Activated CD4-positive, alpha-beta memory T cell treated with anti-CD3 and anti-CD28 coated beads, Interleukin-2, amount 10 ng/mL, durations not matched to agents 7 days and 5 days (primary cell): Measurements from ENCODE around the gene PRDM16. TPM values are rescaled to one million over a fixed set of nuclear protein-coding genes. Genes with fewer than 3 reads are reported as not detected.

Experiments
- CTCF ChIA-PET: fragments of 350-600 bp; sonication (Branson Sonifier 250); formaldehyde crosslinking; loops from one replicate; lab custom pipeline; 2021; ENCODE audit warnings: antibody characterized with exemption, inconsistent platforms; lab: Charles Lee
- POLR2A ChIA-PET: fragments of 350-600 bp; sonication (Branson Sonifier 250); formaldehyde crosslinking; loops from one replicate; lab custom pipeline; 2021; ENCODE audit warnings: antibody characterized with exemption; lab: Charles Lee
- DNase-seq: peaks from one replicate; pipeline ENCODE4 v3.0.0-alpha.2; 2020
- H3K27ac Mint-ChIP-seq: one replicate; pipeline ENCODE4 v1.8.0; 2021; ENCODE audit warnings: mild to moderate bottlenecking, mixed read lengths
- H3K27me3 Mint-ChIP-seq: one replicate; pipeline ENCODE4 v1.8.0; 2021; ENCODE audit warnings: mixed read lengths
- H3K36me3 Mint-ChIP-seq: one replicate; pipeline ENCODE4 v1.8.0; 2021; ENCODE audit warnings: low read depth, mixed read lengths
- H3K4me1 Mint-ChIP-seq: one replicate; pipeline ENCODE4 v1.8.0; 2021; ENCODE audit warnings: mixed read lengths
- H3K4me3 Mint-ChIP-seq: one replicate; pipeline ENCODE4 v1.8.0; 2021; ENCODE audit warnings: mild to moderate bottlenecking, mixed read lengths
- H3K9me3 Mint-ChIP-seq: one replicate; pipeline ENCODE4 v1.8.0; 2021; ENCODE audit warnings: mixed read lengths
- total RNA-seq, 2 experiments: library from RNA; stranded (reverse); gene quantifications; one replicate each; pipeline ENCODE4 v1.2.3, GENCODE V29; 2021

PRDM16 gene
- under 1 TPM; 0.03 to 0.20 TPM for total RNA-seq

DNA sequence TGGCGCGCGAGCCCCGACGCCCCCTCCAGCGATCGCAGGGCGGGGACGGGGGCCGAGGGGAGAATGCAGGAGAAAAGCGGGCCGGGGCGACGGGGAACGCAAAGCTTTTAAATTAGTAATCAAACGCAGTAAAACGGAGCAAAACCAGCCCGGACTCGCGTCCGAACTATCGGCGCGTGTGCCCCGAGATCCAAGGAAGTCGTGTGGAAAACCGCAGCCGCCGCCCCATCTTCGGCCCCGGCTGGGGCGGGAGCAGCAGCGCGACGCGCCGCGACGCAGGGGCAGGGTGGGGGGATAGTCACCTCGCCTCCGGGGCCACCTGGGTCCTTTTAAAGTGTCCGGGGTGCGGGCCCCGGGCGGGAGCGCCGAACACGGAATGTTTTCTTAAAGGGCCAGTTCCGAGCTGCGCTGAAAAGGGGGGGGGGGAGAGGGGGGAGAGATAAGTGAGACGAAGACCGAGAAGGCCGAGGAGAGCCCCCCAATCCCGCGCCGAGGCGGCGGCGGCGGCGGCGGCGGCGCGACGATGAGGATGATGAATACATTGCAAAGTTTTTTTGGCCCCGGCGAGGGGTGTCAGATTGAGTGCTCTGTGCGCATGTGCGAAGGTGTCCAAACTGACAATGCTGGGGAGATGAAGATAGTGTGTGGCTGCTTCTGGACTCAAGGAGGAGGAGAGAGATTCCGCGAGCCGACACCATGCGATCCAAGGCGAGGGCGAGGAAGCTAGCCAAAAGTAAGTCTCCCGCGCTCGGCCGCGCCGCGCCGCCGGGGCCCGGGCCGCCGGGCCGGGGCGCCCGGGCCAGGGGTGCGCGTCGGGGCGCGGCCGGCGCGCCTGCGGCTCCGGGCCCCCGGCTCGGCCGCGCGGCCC lies at the start of gene PRDM16:
TSS of gene PRDM16 (plus strand) at position 640 of the 868 bp plus-strand sequence. CDS start at position 697, 57 bp downstream.
- no peaks in the 10 kb centered on the region for H3K36me3 Mint-ChIP-seq
- no peaks in the 10 kb centered on the region for H3K9me3 Mint-ChIP-seq
- H3K4me3 Mint-ChIP-seq = peak within 1 kb of the TSS; percentile 69
- POLR2A ChIA-PET = no interaction called here
- peaks cover 2% of the 10 kb centered on the region for H3K4me1 Mint-ChIP-seq
- peaks cover 28% of the 10 kb centered on the region for H3K27me3 Mint-ChIP-seq
- H3K27ac Mint-ChIP-seq = no peak within 1 kb of the TSS
- CTCF ChIA-PET = no interaction called here
- no peak for DNase-seq

DNA sequence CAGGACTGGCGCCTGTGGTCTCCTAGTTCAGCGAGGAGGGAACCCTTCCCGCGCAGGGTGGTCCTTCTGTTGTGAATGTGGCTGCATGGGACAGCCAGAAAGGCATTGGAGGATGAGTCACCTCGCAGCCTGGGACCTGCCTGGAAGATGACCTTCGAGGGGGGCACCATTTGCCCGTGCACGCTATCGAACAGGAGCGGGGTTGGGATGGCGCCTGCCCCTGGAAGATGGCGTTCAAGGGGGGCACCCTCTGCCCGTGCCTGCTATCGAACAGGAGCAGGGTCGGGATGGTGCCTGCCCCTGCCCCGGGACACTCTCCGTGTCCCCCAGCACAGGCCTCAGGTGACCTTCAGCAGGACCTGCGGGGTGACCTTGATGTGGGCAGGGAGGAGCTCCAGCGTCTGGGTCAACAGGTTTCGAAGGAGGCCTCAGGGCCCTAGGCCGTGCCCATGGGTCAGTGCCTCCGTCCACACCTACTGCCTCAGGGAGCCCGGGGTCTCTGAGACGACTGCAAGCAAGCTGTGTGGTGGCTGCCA lies 49.4 kb upstream of the PRDM16 start:
- ChIA-PET POLR2A (no interaction called here), CTCF (no interaction called here)
- no peak overlapping the region for H3K4me3 Mint-ChIP-seq
- no peaks in the 10 kb centered on the region for H3K36me3 Mint-ChIP-seq
- H3K9me3 Mint-ChIP-seq = no peaks in the 10 kb centered on the region
- H3K4me1 Mint-ChIP-seq = no peaks in the 10 kb centered on the region
- no peaks in the 10 kb centered on the region for H3K27me3 Mint-ChIP-seq
- no peak for DNase-seq
- no peak overlapping the region for H3K27ac Mint-ChIP-seq

DNA sequence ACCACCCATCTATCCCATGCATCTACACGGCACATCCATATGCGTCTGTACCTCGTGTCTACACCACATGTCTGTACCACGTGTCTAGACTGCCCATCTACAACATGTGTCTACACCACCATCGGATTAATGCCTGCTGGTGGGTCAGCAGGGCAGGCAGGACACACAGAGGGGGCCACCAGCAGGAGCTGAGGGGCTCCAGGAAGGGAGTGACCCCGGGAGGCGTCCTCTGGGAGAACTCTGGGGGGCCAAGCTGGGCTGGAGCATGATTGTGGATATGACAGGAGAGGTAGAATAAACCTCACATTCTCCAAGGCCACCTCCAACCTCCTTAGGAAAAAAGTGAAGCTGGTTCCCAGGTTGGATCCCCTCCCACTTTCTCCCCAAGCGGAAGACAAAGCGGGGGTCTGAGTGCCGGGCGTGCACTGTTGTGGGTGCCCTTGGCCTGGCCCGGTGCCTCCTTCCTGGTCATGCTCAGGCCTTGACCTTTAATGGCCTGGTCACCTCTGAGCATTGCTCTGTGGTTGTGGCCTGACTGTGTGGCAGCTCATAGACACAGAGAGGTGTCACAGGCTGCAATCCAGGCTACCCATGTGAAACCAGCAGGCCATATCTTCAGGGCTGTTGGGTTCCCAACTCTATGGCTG lies 48.6 kb upstream of the PRDM16 start:
- no peak for DNase-seq
- no peaks in the 10 kb centered on the region for H3K9me3 Mint-ChIP-seq
- no peaks in the 10 kb centered on the region for H3K36me3 Mint-ChIP-seq
- ChIA-PET CTCF (no interaction called here), POLR2A (no interaction called here)
- no peak overlapping the region for H3K4me3 Mint-ChIP-seq
- H3K27me3 Mint-ChIP-seq = no peaks in the 10 kb centered on the region
- H3K27ac Mint-ChIP-seq = no peak overlapping the region
- H3K4me1 Mint-ChIP-seq = no peaks in the 10 kb centered on the region

DNA sequence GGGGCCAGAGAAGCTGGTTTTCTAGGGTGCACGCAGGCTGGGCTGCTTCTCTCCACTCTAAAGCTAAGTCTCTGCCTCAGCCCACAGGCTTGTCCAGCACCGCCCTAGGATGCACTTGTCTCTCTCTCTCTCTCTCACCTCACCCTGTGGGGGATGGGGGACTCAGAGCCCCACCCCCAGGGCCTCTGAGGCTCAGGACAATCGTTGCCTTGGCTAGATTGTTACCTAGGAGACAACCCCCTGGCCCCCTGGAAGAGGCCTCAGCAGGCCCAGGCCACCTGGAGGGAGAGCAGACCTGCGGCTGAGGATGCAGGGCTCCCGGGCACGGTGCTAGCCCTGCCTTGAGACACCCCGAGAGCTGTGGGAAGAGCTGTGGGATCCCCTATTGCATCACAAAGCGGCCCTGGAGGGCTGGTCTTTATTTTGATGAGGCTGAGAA lies 47.8 kb upstream of the PRDM16 start, which contains the start of gene ACTRT2:
TSS of gene ACTRT2 (plus strand) at position 235 of the 439 bp plus-strand sequence. CDS start 220 bp downstream, outside the sequence.
- Mint-ChIP-seq H3K4me1 (no peaks in the 10 kb centered on the region), H3K9me3 (no peaks in the 10 kb centered on the region), H3K4me3 (no peak within 1 kb of the TSS), H3K27me3 (no peaks in the 10 kb centered on the region), H3K27ac (no peak within 1 kb of the TSS), H3K36me3 (no peaks in the 10 kb centered on the region)
- ChIA-PET CTCF (no interaction called here), POLR2A (no interaction called here)
- no peak for DNase-seq

DNA sequence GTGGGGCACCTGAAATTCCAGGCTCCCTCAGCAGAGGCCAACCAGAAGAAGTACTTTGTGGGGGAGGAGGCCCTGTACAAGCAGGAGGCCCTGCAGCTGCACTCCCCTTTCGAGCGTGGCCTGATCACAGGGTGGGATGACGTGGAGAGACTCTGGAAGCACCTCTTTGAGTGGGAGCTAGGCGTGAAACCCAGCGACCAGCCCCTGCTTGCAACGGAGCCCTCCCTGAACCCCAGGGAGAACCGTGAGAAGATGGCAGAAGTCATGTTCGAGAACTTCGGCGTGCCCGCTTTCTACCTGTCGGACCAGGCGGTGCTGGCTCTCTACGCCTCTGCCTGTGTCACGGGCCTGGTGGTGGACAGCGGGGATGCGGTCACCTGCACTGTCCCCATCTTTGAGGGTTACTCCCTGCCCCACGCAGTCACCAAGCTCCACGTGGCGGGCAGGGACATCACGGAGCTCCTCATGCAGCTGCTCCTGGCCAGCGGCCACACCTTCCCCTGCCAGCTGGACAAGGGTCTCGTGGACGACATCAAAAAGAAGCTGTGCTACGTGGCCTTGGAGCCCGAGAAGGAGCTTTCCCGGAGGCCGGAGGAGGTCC lies 47.1 kb upstream of the PRDM16 start:
- H3K4me3 Mint-ChIP-seq = no peak overlapping the region
- ChIA-PET CTCF (no interaction called here), POLR2A (no interaction called here)
- no peaks in the 10 kb centered on the region for H3K27me3 Mint-ChIP-seq
- H3K36me3 Mint-ChIP-seq = no peaks in the 10 kb centered on the region
- H3K27ac Mint-ChIP-seq = no peak overlapping the region
- no peaks in the 10 kb centered on the region for H3K9me3 Mint-ChIP-seq
- H3K4me1 Mint-ChIP-seq = no peaks in the 10 kb centered on the region
- no peak for DNase-seq

- no peak overlapping the region for H3K27ac Mint-ChIP-seq
- ChIA-PET POLR2A (no interaction called here), CTCF (no interaction called here)
- no peak overlapping the region for H3K4me3 Mint-ChIP-seq
- H3K27me3 Mint-ChIP-seq = no peaks in the 10 kb centered on the region
- no peak for DNase-seq
- H3K36me3 Mint-ChIP-seq = no peaks in the 10 kb centered on the region
- no peaks in the 10 kb centered on the region for H3K9me3 Mint-ChIP-seq
- no peaks in the 10 kb centered on the region for H3K4me1 Mint-ChIP-seq
Measured at GRCh38 chr1:3022511-3022973, 46.5 kb upstream of the PRDM16 start.

DNA sequence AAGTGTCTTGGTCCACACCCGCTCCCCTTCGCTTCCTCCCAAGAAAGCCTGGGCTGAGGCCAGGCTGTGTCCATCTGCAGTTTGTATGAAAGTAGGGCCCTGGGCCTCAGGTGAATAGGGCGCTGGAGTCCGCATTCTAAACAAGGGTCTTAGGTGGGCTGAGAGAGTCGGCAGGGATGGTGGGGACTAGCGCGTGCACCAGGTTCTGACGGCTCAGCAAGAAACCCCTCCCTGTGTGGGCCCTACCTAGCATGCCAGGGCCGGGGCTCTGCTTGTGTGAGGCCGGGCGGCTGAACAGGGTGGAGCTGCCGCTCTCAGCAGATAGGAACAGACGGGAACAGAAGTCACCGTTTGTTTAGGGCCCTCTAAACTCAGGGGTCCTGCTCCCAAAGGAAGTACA lies 46.0 kb upstream of the PRDM16 start:
- no peaks in the 10 kb centered on the region for H3K36me3 Mint-ChIP-seq
- H3K27me3 Mint-ChIP-seq = no peaks in the 10 kb centered on the region
- ChIA-PET POLR2A (no interaction called here), CTCF (no interaction called here)
- DNase-seq = no peak
- H3K4me1 Mint-ChIP-seq = no peaks in the 10 kb centered on the region
- H3K27ac Mint-ChIP-seq = no peak overlapping the region
- no peaks in the 10 kb centered on the region for H3K9me3 Mint-ChIP-seq
- H3K4me3 Mint-ChIP-seq = no peak overlapping the region

DNA sequence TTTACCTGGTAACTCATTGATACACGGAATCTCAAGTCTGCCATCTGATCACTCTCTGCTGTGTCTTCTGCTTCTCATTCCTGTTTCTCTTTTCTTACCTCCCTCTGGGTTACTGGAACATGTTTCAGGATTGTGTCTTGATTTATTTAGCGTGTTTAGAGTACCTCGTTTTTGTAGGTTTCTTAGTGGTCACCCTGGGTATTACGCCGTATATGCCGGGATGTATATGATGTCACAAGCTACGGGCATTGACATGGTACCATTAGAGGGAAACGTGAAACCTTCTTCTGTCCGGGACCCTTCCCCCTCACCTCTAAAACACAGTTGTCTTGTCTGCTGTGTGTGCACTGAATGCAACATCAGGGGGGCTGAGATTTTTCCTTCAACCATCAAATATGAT lies 45.0 kb upstream of the PRDM16 start:
- Mint-ChIP-seq H3K4me1 (no peaks in the 10 kb centered on the region), H3K9me3 (no peaks in the 10 kb centered on the region), H3K36me3 (no peaks in the 10 kb centered on the region), H3K4me3 (no peak overlapping the region), H3K27me3 (no peaks in the 10 kb centered on the region), H3K27ac (no peak overlapping the region)
- DNase-seq = no peak
- CTCF ChIA-PET = no interaction called here
- POLR2A ChIA-PET = no interaction called here

DNA sequence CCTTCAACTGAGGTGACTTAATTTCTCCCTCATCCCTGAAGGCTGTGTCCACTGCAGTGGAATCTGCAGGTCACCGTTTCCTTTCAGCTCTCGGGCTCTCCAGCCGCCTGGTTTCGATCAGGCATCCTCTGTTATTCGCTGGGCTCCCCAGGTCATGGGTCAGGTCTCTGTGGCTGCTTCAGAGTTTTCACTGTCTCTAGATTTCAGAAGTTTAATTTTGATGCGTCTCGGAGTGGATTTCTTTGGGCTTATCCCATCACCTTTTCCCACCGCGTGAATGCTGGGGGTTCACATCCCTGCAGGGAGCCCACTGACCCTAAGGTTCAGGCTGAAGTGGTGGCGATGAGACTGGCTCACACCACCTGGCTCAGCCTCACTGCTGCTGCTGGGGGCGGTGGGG lies 44.4 kb upstream of the PRDM16 start:
- DNase-seq = no peak
- H3K4me3 Mint-ChIP-seq = no peak overlapping the region
- H3K4me1 Mint-ChIP-seq = no peaks in the 10 kb centered on the region
- ChIA-PET CTCF (no interaction called here), POLR2A (no interaction called here)
- no peaks in the 10 kb centered on the region for H3K27me3 Mint-ChIP-seq
- no peaks in the 10 kb centered on the region for H3K36me3 Mint-ChIP-seq
- H3K27ac Mint-ChIP-seq = no peak overlapping the region
- H3K9me3 Mint-ChIP-seq = no peaks in the 10 kb centered on the region

DNA sequence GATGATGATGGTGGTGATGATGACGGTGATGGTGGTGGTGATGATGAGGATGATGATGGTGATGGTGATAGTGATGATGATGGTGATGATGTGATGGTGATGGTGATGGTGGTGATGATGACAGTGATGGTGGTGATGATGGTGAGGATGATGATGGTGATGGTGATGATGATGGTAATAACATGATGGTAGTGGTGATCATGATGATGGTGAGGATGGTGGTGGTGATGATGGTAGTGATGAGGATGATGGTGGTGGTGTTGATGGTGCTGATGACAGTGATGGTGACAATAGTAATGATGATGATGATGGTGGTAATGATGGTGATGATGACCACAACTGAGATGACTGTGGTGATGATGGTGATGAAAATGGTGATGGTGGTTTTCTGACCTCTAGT lies 42.9 kb upstream of the PRDM16 start:
- Mint-ChIP-seq H3K9me3 (no peaks in the 10 kb centered on the region), H3K27ac (no peak overlapping the region), H3K4me1 (no peaks in the 10 kb centered on the region), H3K4me3 (no peak overlapping the region), H3K36me3 (no peaks in the 10 kb centered on the region), H3K27me3 (no peaks in the 10 kb centered on the region)
- ChIA-PET POLR2A (no interaction called here), CTCF (no interaction called here)
- no peak for DNase-seq

DNA sequence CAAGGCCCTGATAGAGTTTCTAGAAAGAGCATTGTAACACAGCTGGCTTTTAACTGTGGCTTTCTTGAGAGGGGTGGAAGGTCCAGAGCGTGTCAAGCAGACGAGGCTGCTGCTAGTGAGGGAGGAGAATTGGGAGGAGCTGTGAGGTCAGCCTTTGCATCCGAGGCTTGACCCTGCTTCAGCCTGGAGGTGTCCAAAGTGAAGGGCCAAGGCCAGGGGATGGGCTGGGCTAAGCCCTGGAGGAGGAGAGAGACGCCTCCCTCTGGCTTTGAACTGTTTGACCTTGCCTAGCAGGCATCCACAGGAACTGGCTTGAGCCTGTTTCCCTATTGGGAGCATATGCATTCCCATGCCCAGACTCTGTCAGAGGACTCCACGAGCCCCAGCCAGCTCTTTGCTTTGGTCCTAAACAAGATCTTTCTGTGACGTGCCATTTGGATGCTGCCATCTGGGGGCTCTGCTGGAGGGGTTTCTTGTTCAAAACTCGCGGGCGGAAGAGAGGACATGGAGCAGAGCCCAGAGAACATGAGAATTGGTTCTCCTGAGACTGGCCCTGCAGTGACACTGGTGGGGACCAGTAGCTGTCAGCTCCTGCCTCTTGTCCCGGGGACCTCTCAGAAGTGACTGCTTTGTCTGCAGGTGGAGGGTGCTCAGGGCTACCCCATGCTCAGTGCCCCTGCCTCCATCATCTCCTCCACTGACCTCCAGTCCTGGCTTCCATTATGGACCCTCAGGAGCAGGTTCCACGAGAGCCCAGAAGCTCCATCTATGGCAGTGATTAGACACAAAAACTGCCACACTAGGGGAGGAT lies 42.2 kb upstream of the PRDM16 start:
- POLR2A ChIA-PET = no interaction called here
- Mint-ChIP-seq H3K36me3 (no peaks in the 10 kb centered on the region), H3K27ac (no peak overlapping the region), H3K4me3 (no peak overlapping the region), H3K4me1 (no peaks in the 10 kb centered on the region), H3K27me3 (no peaks in the 10 kb centered on the region), H3K9me3 (no peaks in the 10 kb centered on the region)
- CTCF ChIA-PET = no interaction called here
- DNase-seq = no peak

GRCh38 chr1:3027611-3028371 lies 41.2 kb upstream of the PRDM16 start:
- H3K27ac Mint-ChIP-seq = no peak overlapping the region
- no peaks in the 10 kb centered on the region for H3K36me3 Mint-ChIP-seq
- H3K27me3 Mint-ChIP-seq = no peaks in the 10 kb centered on the region
- no peaks in the 10 kb centered on the region for H3K9me3 Mint-ChIP-seq
- no peak overlapping the region for H3K4me3 Mint-ChIP-seq
- POLR2A ChIA-PET = no interaction called here
- no peak for DNase-seq
- CTCF ChIA-PET = no interaction called here
- H3K4me1 Mint-ChIP-seq = peaks cover 3% of the 10 kb centered on the region
